Pancreas (tissue), 10 donors: ENCODE results near the gene SLC6A15. TPM values are rescaled to one million over a fixed set of nuclear protein-coding genes. Genes with fewer than 3 reads are reported as not detected.

Experiments
- ATAC-seq, 4 donors: fragments of 200-7000 bp; cut with Tn5 transposase; one replicate each; pipeline versions ENCODE4 v1.8.0 to v1.9.1; 2020; ENCODE audit warnings: mild to moderate bottlenecking in 4 of 4, moderate library complexity in 4 of 4
- DNase-seq, 6 donors: peaks; one replicate each; pipeline ENCODE4 v3.0.0-alpha.2; 2020
- FAIRE-seq: peaks from 2 replicates; lab custom pipeline; 2012; peaks lifted over from hg19 to GRCh38; lab: Jason Lieb, UNC
- H3K27ac ChIP-seq, 4 donors: fragments of 200-600 bp; sonication (generic); 1 replicate in 3 of 4; 2 replicates in 1 of 4; pipeline versions ENCODE4 v1.5.0 to v1.8.0; 2020
- H3K27me3 ChIP-seq, 4 donors: fragments of 200-600 bp; one replicate each; pipeline ENCODE4 v1.8.0; 2021
- H3K36me3 ChIP-seq, 3 donors: fragments of 200-600 bp; sonication (generic) in 1 of 3; one replicate each; pipeline versions ENCODE4 v1.5.0 to v1.8.0; 2020 to 2021
- H3K4me1 ChIP-seq, 3 donors: fragments of 200-600 bp; one replicate each; pipeline ENCODE4 v1.8.0; 2021
- H3K4me3 ChIP-seq, 4 donors: fragments of 200-600 bp; sonication (generic) in 2 of 4; one replicate each; pipeline versions ENCODE4 v1.5.0 to v1.8.0; 2020 to 2021
- H3K9me3 ChIP-seq, 4 donors: fragments of 200-600 bp; one replicate each; pipeline ENCODE4 v1.8.0; 2021
- WGBS, 2 donors: extraction: QIAGEN DNeasy Blood & Tissue Kit; methylation state at CpG; one replicate each; pipeline ENCODE4 v1.1.7; 2013; 5-methylcytosine and 5-hydroxymethylcytosine counted together
- intact Hi-C, 3 donors: fragments of 100-400 bp; cut with DNase I; formaldehyde crosslinking; loops; one replicate each; pipeline versions ENCODE4 v1.11.1 to v1.14.2; 2022
- polyA plus RNA-seq, 2 donors: library from polyadenylated mRNA; stranded (reverse); fragments of 200-250 nt; gene quantifications; one replicate each; pipeline ENCODE4 v1.2.3, GENCODE V29; 2013
- total RNA-seq, 6 donors: library from RNA; stranded (reverse); fragmentation: NEBNext Ultra II Directional in 4 of 6; extraction: Animal tissue kit (Norgen Biotek cat#: 25700) in 4 of 6; gene quantifications; one replicate each; pipeline versions ENCODE4 v1.2.1 to v1.2.4, GENCODE V29; 2021 to 2023
- TF ChIP-seq, protein P1 (sequence below), 4 donors: fragments of 200-600 bp; sonication (generic) in 3 of 4; IDR thresholded peaks; one replicate each; pipeline versions ENCODE4 v1.5.0 to v1.8.0; 2021; ENCODE audit warnings: antibody characterized with exemption in 4 of 4
- donor health status: healthy with polysubstance abuse.
- donor health status: DM: no; HTN: no; CAD: no; lungs with moderate emphysema.
- donor health status: DM: no; HTN: no; CAD: no.
- donor health status: control.
- donor health status: control.
- donor health status: Bipolar disorder and iron deficiency.
- donor health status: DM: yes; HTN: yes; CAD: no.
- donor health status: DM: no; HTN: no; CAD: no.
- donor health status: DM: no; HTN: no; CAD: no.
- donor health status: DM: yes; HTN: yes; CAD: no.

Gene SLC6A15
- total RNA-seq (not detected), polyA plus RNA-seq (under 1 TPM in 1 of 2 donors, not detected in 1; 0.07 TPM)

DNA sequence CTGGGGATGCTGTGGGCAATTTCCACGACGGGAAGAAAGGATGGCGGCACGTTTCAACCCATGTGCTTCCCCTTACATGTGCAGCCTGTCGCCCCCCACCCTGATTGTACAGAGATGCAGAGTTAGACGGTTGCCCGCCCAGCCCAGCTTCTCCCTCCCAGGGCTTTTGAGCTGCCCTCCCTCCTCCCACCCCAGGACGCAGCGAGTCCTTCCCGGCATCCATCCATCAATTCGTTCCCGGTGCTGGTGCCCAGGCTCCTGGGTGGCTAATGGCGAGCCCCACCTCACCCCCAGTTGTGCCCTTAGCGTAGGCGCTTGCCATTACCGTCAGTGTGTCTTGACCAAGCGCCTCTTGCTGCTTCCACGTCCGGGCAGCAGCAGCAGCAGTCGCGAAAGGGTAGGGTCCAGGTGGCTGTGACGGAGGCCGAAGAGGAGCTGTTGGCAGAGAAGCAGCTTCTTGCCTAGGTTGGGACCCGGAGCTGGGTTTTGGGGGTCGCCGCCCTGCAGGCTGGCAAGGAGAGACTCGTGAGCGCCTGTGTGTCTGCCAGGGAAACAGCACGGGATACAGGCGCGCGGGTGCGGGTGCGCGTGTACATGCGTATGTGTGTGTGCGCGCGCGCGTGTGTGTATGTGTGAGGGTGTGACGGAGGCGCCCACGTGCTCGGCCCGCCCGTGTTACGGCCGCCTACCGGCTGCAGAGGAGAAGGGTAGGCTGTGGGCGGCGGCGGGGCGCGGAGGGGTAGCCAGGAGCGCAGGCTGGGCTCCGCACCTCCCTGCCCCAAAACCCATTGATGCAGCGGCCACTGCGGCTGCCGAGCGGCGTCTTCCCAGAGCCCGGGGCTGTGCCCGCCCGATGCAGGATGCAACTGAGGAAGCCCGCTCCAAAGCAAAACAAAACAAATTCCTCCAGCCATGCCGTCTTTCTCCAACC is at the start of gene SLC6A15:
SLC6A15 (minus strand) TSS at position 602 of the 931 bp plus-strand sequence. CDS start 20,679 bp downstream, outside the sequence.
- peaks cover 0 to 25% (median 4%) of the 10 kb centered on the region in 4 donors for H3K27me3 ChIP-seq
- peaks cover 0 to 13% (median 10%) of the 10 kb centered on the region in 3 donors for H3K4me1 ChIP-seq
- intact Hi-C loops = no loop called here
- no peaks in the 10 kb centered on the region for H3K36me3 ChIP-seq
- peak within 1 kb of the TSS in 3 of 4 donors; percentile 14 to 44 (median 32) for H3K4me3 ChIP-seq
- 1 to 2% methylated on average over 57 to 67 of the region's 67 CpGs for WGBS, 2 donors
- TF ChIP-seq, protein P1, sequence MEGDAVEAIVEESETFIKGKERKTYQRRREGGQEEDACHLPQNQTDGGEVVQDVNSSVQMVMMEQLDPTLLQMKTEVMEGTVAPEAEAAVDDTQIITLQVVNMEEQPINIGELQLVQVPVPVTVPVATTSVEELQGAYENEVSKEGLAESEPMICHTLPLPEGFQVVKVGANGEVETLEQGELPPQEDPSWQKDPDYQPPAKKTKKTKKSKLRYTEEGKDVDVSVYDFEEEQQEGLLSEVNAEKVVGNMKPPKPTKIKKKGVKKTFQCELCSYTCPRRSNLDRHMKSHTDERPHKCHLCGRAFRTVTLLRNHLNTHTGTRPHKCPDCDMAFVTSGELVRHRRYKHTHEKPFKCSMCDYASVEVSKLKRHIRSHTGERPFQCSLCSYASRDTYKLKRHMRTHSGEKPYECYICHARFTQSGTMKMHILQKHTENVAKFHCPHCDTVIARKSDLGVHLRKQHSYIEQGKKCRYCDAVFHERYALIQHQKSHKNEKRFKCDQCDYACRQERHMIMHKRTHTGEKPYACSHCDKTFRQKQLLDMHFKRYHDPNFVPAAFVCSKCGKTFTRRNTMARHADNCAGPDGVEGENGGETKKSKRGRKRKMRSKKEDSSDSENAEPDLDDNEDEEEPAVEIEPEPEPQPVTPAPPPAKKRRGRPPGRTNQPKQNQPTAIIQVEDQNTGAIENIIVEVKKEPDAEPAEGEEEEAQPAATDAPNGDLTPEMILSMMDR (IDR thresholded peaks at IDR 0.05) = no peak
- no peak within 1 kb of the TSS for H3K27ac ChIP-seq
- DNase-seq = peak in 5 of 6 donors; percentile 15 to 76 (median 38)
- no peak for FAIRE-seq
- H3K9me3 ChIP-seq = no peaks in the 10 kb centered on the region
- peak; percentile 53 to 89 (median 82) for ATAC-seq

GRCh38 chr12:84960918-84961317 is 48.3 kb upstream of the SLC6A15 start:
- intact Hi-C loops = no loop called here
- DNase-seq (no peak), FAIRE-seq (no peak), ATAC-seq (no peak)
- TF ChIP-seq, protein P1 (IDR thresholded peaks at IDR 0.05) = no peak
- H3K9me3 ChIP-seq = no peaks in the 10 kb centered on the region
- no peak overlapping the region for H3K27ac ChIP-seq
- H3K27me3 ChIP-seq = no peaks in the 10 kb centered on the region
- WGBS, 2 donors = 41 to 67% methylated on average over 1 of the region's 1 CpG
- no peak overlapping the region for H3K4me3 ChIP-seq
- no peaks in the 10 kb centered on the region for H3K4me1 ChIP-seq
- H3K36me3 ChIP-seq = no peaks in the 10 kb centered on the region

DNA sequence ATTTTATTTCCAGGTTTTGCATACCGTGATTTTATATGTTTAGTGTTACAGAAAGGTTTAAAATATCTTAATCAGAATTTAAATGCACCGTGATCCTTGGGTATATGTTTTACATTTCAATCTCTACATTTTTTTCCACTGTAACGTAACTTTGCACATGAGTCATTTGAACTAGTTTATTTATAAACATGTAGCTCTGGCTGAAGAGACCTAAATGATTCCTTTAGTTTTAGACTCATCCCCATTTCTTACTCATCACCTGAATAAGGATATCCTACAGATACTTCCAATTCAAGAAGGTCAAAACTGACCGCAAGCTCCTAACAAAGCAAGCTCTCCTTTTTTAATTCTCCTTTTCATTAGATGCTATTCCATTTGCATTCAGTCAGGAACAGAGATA is 42.7 kb upstream of the SLC6A15 start:
- intact Hi-C loops = no loop called here
- Histone ChIP-seq H3K9me3 (no peaks in the 10 kb centered on the region), H3K4me1 (no peaks in the 10 kb centered on the region), H3K27ac (no peak overlapping the region), H3K4me3 (no peak overlapping the region), H3K36me3 (no peaks in the 10 kb centered on the region), H3K27me3 (no peaks in the 10 kb centered on the region)
- TF ChIP-seq, protein P1 (IDR thresholded peaks at IDR 0.05) = no peak
- 58 to 68% methylated on average over 4 of the region's 4 CpGs for WGBS, 2 donors
- ATAC-seq (no peak), FAIRE-seq (no peak), DNase-seq (no peak)

- H3K4me1 ChIP-seq = no peaks in the 10 kb centered on the region
- H3K36me3 ChIP-seq = no peaks in the 10 kb centered on the region
- ATAC-seq (no peak), FAIRE-seq (no peak), DNase-seq (no peak)
- TF ChIP-seq, protein P1 (IDR thresholded peaks at IDR 0.05) = no peak
- WGBS, 2 donors = 68 to 70% methylated on average over 1 of the region's 1 CpG
- intact Hi-C loops = no loop called here
- no peaks in the 10 kb centered on the region for H3K27me3 ChIP-seq
- no peak overlapping the region for H3K4me3 ChIP-seq
- H3K9me3 ChIP-seq = no peaks in the 10 kb centered on the region
- no peak overlapping the region for H3K27ac ChIP-seq
Measured at GRCh38 chr12:84954415-84954814, 41.8 kb upstream of the SLC6A15 start.
